Mesendoderm (in vitro differentiated cells): ENCODE data around the gene RIGI.

Source experiments
- DNase-seq: peaks from one replicate; pipeline ENCODE4 v3.0.0; 2013
- H2AK5ac ChIP-seq: 2 replicates; pipeline ENCODE4 v1.6.1; 2013; ENCODE audit warnings: low read length, inconsistent platforms
- H2BK120ac ChIP-seq: 2 replicates; pipeline ENCODE4 v1.6.1; 2013; ENCODE audit warnings: low read depth, mild to moderate bottlenecking, low read length, moderate library complexity, mixed read lengths
- H2BK15ac ChIP-seq: replicated peaks from 2 replicates; pipeline ENCODE4 v1.6.1; 2013; ENCODE audit warnings: low read depth, mild to moderate bottlenecking, moderate library complexity
- H2BK5ac ChIP-seq: 2 replicates; pipeline ENCODE4 v1.6.1; 2013; ENCODE audit warnings: low read length, inconsistent platforms
- H3K18ac ChIP-seq: 2 replicates; pipeline ENCODE4 v1.6.1; 2013; ENCODE audit warnings: mild to moderate bottlenecking, low read length, mixed read lengths
- H3K23ac ChIP-seq: one replicate; pipeline ENCODE4 v1.6.1; 2013; ENCODE audit warnings: low read length
- H3K27ac ChIP-seq: 2 replicates; pipeline ENCODE4 v1.5.1; 2013; ENCODE audit warnings: low read depth, mild to moderate bottlenecking, inconsistent platforms, low read length, moderate library complexity
- H3K27me3 ChIP-seq: 2 replicates; pipeline ENCODE4 v1.6.1; 2013; ENCODE audit warnings: low read length, control low read depth, mild to moderate bottlenecking, inconsistent platforms; ENCODE audit not compliant: insufficient read depth, poor library complexity
- H3K36me3 ChIP-seq: 2 replicates; pipeline ENCODE4 v1.6.1; 2013; ENCODE audit warnings: low read length, inconsistent platforms; ENCODE audit not compliant: control insufficient read depth, insufficient read depth
- H3K4ac ChIP-seq: one replicate; pipeline ENCODE4 v1.6.1; 2013; ENCODE audit warnings: low read depth, mild to moderate bottlenecking, low read length, moderate library complexity
- H3K4me1 ChIP-seq: 2 replicates; pipeline ENCODE4 v1.6.1; 2013; ENCODE audit warnings: low read depth, low read length, inconsistent platforms; ENCODE audit not compliant: control insufficient read depth
- H3K4me2 ChIP-seq: 2 replicates; pipeline ENCODE4 v1.6.1; 2013; ENCODE audit warnings: low read length
- H3K4me3 ChIP-seq: 2 replicates; pipeline ENCODE4 v1.5.1; 2013; ENCODE audit warnings: mild to moderate bottlenecking, low read length
- H3K56ac ChIP-seq: one replicate; pipeline ENCODE4 v1.6.1; 2013; ENCODE audit warnings: low read length
- H3K79me1 ChIP-seq: 2 replicates; pipeline ENCODE4 v1.6.1; 2013; ENCODE audit warnings: low read length, inconsistent platforms
- H3K79me2 ChIP-seq: 2 replicates; pipeline ENCODE4 v1.6.1; 2013; ENCODE audit warnings: mild to moderate bottlenecking, low read length; ENCODE audit not compliant: control insufficient read depth, insufficient read depth
- H3K9ac ChIP-seq: 2 replicates; pipeline ENCODE4 v1.6.1; 2013; ENCODE audit warnings: low read length, inconsistent platforms
- H4K5ac ChIP-seq: one replicate; pipeline ENCODE4 v1.6.1; 2013; ENCODE audit warnings: low read length
- H4K8ac ChIP-seq: one replicate; pipeline ENCODE4 v1.6.1; 2013; ENCODE audit warnings: low read depth, mild to moderate bottlenecking, control low read depth, low read length, moderate library complexity
- WGBS: extraction: QIAGEN DNeasy Blood & Tissue Kit; methylation state at CpG from one replicate; pipeline ENCODE4 v1.1.7; 2013; ENCODE audit warnings: low lambda C conversion rate, missing lambda C conversion rate; ENCODE audit not compliant: insufficient coverage; ENCODE audit errors: extremely low coverage; 5-methylcytosine and 5-hydroxymethylcytosine counted together

Gene RIGI

DNA sequence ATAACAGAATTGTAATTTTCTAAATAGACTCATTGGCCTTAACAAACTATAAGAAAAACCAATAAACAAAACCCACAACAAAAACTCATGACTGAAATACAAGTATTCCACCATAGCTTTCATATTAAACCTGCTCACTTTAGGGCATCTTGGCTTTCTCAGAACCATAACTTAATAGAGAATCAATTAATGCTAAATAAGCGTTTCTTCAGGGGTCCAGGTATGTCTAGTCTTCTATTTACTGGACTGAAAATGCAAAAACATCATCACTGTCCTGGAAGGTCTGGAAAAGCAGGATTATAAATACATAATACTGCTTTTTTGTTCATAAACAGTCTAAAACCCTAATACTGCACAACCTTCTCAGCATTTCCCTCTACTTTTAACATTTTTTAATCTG, 19.9 kb upstream of the RIGI start:
- no peak overlapping the region for H4K5ac ChIP-seq
- no peaks in the 10 kb centered on the region for H3K4me1 ChIP-seq
- H3K4me3 ChIP-seq, result no peak overlapping the region
- no peaks in the 10 kb centered on the region for H3K27me3 ChIP-seq
- no peak overlapping the region for H3K4ac ChIP-seq
- no peak overlapping the region for H3K4me2 ChIP-seq
- no peak overlapping the region for H3K18ac ChIP-seq
- H3K56ac ChIP-seq, result no peak overlapping the region
- no peak overlapping the region for H2BK5ac ChIP-seq
- no peak overlapping the region for H2AK5ac ChIP-seq
- peaks cover 12% of the 10 kb centered on the region for H3K79me1 ChIP-seq
- no peak overlapping the region for H3K9ac ChIP-seq
- H2BK15ac ChIP-seq, result no peak overlapping the region
- H3K23ac ChIP-seq, result no peak overlapping the region
- H4K8ac ChIP-seq, result no peak overlapping the region
- H3K27ac ChIP-seq, result no peak overlapping the region
- DNase-seq, result no peak
- WGBS, result no CpG with 5 or more reads among the region's 1 CpG
- peaks cover 64% of the 10 kb centered on the region for H3K79me2 ChIP-seq
- peaks cover 3% of the 10 kb centered on the region for H3K36me3 ChIP-seq
- no peak overlapping the region for H2BK120ac ChIP-seq

GRCh38 chr9:32543047-32543446, 17.1 kb upstream of the RIGI start:
- Histone ChIP-seq H3K4me3 (no peak overlapping the region), H3K18ac (no peak overlapping the region), H3K79me2 (peaks cover 38% of the 10 kb centered on the region), H2BK120ac (no peak overlapping the region), H3K36me3 (peaks cover 3% of the 10 kb centered on the region), H4K8ac (no peak overlapping the region), H3K27me3 (no peaks in the 10 kb centered on the region), H3K9ac (no peak overlapping the region), H4K5ac (no peak overlapping the region), H3K56ac (no peak overlapping the region), H2BK15ac (no peak overlapping the region), H3K4me2 (no peak overlapping the region), H3K4me1 (no peaks in the 10 kb centered on the region), H2BK5ac (no peak overlapping the region), H3K4ac (no peak overlapping the region), H3K23ac (no peak overlapping the region), H3K27ac (no peak overlapping the region), H2AK5ac (no peak overlapping the region), H3K79me1 (peaks cover 15% of the 10 kb centered on the region)
- DNase-seq, result no peak
- no CpG with 5 or more reads among the region's 4 CpGs for WGBS

DNA sequence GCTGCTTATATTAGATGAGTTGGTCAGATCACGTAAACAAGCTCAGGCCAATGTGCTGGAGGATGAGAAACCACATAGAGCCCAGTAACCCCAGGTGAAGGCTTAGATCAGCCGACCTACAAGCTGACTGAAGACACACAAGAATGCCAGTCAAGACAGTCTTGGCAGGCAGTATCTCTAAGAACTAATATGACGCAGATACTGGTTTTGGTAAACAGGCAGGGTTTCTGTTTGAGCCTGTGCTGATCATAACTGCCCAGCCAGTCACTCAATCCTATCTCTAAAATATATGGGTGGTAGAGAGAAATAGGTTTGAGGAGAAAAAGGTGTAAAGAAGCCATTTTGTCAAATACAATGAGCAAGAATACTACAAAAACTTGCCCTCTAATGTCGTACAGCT, 7.8 kb upstream of the RIGI start:
- no peak overlapping the region for H3K4me2 ChIP-seq
- H3K27ac ChIP-seq, result no peak overlapping the region
- H3K27me3 ChIP-seq, result no peaks in the 10 kb centered on the region
- H3K79me2 ChIP-seq, result no peaks in the 10 kb centered on the region
- no peak overlapping the region for H3K4me3 ChIP-seq
- no peak for DNase-seq
- H2BK120ac ChIP-seq, result no peak overlapping the region
- H4K8ac ChIP-seq, result no peak overlapping the region
- H3K36me3 ChIP-seq, result no peaks in the 10 kb centered on the region
- H3K18ac ChIP-seq, result no peak overlapping the region
- no peak overlapping the region for H3K23ac ChIP-seq
- H4K5ac ChIP-seq, result no peak overlapping the region
- H3K56ac ChIP-seq, result no peak overlapping the region
- no peak overlapping the region for H2BK5ac ChIP-seq
- H2AK5ac ChIP-seq, result no peak overlapping the region
- WGBS, result no CpG with 5 or more reads among the region's 4 CpGs
- no peaks in the 10 kb centered on the region for H3K79me1 ChIP-seq
- no peak overlapping the region for H3K4ac ChIP-seq
- H2BK15ac ChIP-seq, result no peak overlapping the region
- no peaks in the 10 kb centered on the region for H3K4me1 ChIP-seq
- H3K9ac ChIP-seq, result no peak overlapping the region

DNA sequence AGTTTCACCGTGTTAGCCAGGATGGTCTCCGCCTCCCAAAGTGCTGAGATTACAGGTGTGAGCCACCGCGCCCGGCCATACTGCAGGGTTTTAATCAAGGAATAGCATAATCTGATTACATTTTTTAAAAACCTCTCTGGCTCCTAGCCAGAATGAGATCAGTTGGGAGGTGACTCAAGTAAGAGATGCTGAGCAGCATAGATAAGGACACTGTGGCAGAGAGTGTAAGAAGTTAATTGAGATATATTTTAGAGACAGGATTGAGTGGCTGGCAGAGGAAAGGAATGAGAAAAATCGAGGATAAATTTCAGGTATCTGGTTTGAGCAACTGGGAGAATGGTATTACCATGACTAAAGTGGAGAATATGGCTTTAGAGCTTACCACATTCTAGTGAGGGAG, 7.3 kb upstream of the RIGI start:
- DNase-seq, result no peak
- H2BK120ac ChIP-seq, result no peak overlapping the region
- no peak overlapping the region for H3K56ac ChIP-seq
- no peak overlapping the region for H3K4me3 ChIP-seq
- no peak overlapping the region for H3K4ac ChIP-seq
- H3K27ac ChIP-seq, result no peak overlapping the region
- no peak overlapping the region for H2BK5ac ChIP-seq
- no peaks in the 10 kb centered on the region for H3K79me2 ChIP-seq
- no peaks in the 10 kb centered on the region for H3K27me3 ChIP-seq
- H4K5ac ChIP-seq, result no peak overlapping the region
- H3K4me2 ChIP-seq, result no peak overlapping the region
- no peak overlapping the region for H2BK15ac ChIP-seq
- H4K8ac ChIP-seq, result no peak overlapping the region
- no peaks in the 10 kb centered on the region for H3K79me1 ChIP-seq
- H3K23ac ChIP-seq, result no peak overlapping the region
- no peak overlapping the region for H3K9ac ChIP-seq
- H3K18ac ChIP-seq, result no peak overlapping the region
- no CpG with 5 or more reads among the region's 6 CpGs for WGBS
- H2AK5ac ChIP-seq, result no peak overlapping the region
- H3K4me1 ChIP-seq, result no peaks in the 10 kb centered on the region
- H3K36me3 ChIP-seq, result no peaks in the 10 kb centered on the region

GRCh38 chr9:32526707-32527048, 682 bp upstream of the RIGI start:
- Histone ChIP-seq H3K18ac (no peak overlapping the region), H4K8ac (no peak overlapping the region), H3K27ac (no peak overlapping the region), H3K27me3 (no peaks in the 10 kb centered on the region), H3K4me3 (no peak overlapping the region), H2BK15ac (no peak overlapping the region), H3K36me3 (no peaks in the 10 kb centered on the region), H3K79me2 (peaks cover 10% of the 10 kb centered on the region), H2BK120ac (no peak overlapping the region), H2BK5ac (no peak overlapping the region), H3K4ac (no peak overlapping the region), H3K4me2 (no peak overlapping the region), H2AK5ac (no peak overlapping the region), H3K56ac (no peak overlapping the region), H3K23ac (no peak overlapping the region), H3K79me1 (peaks cover 8% of the 10 kb centered on the region), H4K5ac (no peak overlapping the region), H3K9ac (no peak overlapping the region), H3K4me1 (peaks cover 2% of the 10 kb centered on the region)
- WGBS, result no CpG with 5 or more reads among the region's 2 CpGs
- DNase-seq, result no peak

- WGBS, result no CpG with 5 or more reads among the region's 4 CpGs
- Histone ChIP-seq H3K4me3 (peak overlapping the region; percentile 63), H4K8ac (no peak overlapping the region), H3K36me3 (no peaks in the 10 kb centered on the region), H3K4ac (peak overlapping the region; percentile 48), H2BK120ac (peak overlapping the region; percentile 56), H3K9ac (peak overlapping the region; percentile 74), H3K18ac (peak overlapping the region; percentile 91), H3K27ac (peak overlapping the region; percentile 70), H3K4me1 (peaks cover 2% of the 10 kb centered on the region), H3K27me3 (no peaks in the 10 kb centered on the region), H3K4me2 (peak overlapping the region; percentile 79), H2BK5ac (peak overlapping the region; percentile 88), H3K23ac (no peak overlapping the region), H2AK5ac (peak overlapping the region; percentile 83), H3K79me2 (peaks cover 10% of the 10 kb centered on the region), H3K56ac (peak overlapping the region; percentile 89), H4K5ac (no peak overlapping the region), H3K79me1 (peaks cover 8% of the 10 kb centered on the region), H2BK15ac (no peak overlapping the region)
- no peak for DNase-seq
Observed at GRCh38 chr9:32525709-32526030, 326 bp downstream of the RIGI start.
